Esophagus squamous epithelium (tissue), 5 donors: ENCODE results near the gene CARD14. TPM values are rescaled to one million over a fixed set of nuclear protein-coding genes. Genes with fewer than 3 reads are reported as not detected.

ENCODE experiments used
- DNase-seq: peaks from one replicate; lab custom pipeline; 2025; lab: John Stamatoyannopoulos, UW
- H3K27ac ChIP-seq, 4 donors: fragments of 200-600 bp; sonication (generic); one replicate each; pipeline ENCODE4 v1.5.1; 2016 to 2019; ENCODE audit warnings: mild to moderate bottlenecking in 1 of 4
- H3K27me3 ChIP-seq, 4 donors: fragments of 200-600 bp; sonication (generic); 1 replicate in 3 of 4; 2 replicates in 1 of 4; pipeline versions ENCODE4 v1.5.1 to v1.6.0; 2017 to 2021; ENCODE audit warnings: antibody characterized with exemption in 1 of 4
- H3K36me3 ChIP-seq, 3 donors: fragments of 200-600 bp; sonication (generic); one replicate each; pipeline ENCODE4 v1.5.1; 2016 to 2019
- H3K4me1 ChIP-seq, 3 donors: fragments of 200-600 bp; sonication (generic); one replicate each; pipeline ENCODE4 v1.5.1; 2017 to 2019
- H3K4me3 ChIP-seq, 4 donors: fragments of 200-600 bp; sonication (generic); 1 replicate in 3 of 4; 2 replicates in 1 of 4; pipeline ENCODE4 v1.5.1; 2016 to 2019; ENCODE audit warnings: mild to moderate bottlenecking in 2 of 4, moderate library complexity in 1 of 4
- H3K9me3 ChIP-seq, 3 donors: fragments of 200-600 bp; sonication (generic); one replicate each; pipeline ENCODE4 v1.5.1; 2016 to 2019
- POLR2A ChIP-seq, 4 donors: fragments of 450-650 bp; IDR thresholded peaks; one replicate each; pipeline ENCODE4 v1.6.1; 2017; ENCODE audit warnings: antibody characterized with exemption in 4 of 4, mild to moderate bottlenecking in 4 of 4, moderate library complexity in 3 of 4
- WGBS, 2 donors: methylation state at CpG; one replicate each; pipeline ENCODE4 v1.1.5; 2018; 5-methylcytosine and 5-hydroxymethylcytosine counted together
- intact Hi-C: fragments of 100-400 bp; cut with DNase I; formaldehyde crosslinking; loops from one replicate; pipeline ENCODE4 v1.15.0; 2022
- total RNA-seq, 4 donors: library from RNA; depleted of rRNA; stranded (reverse); fragments of >200 nt; gene quantifications; one replicate each; pipeline ENCODE4 v1.1.0, GENCODE V29; 2016
- TF ChIP-seq, protein P1 (sequence below), 6 experiments: fragments of 450-650 bp in 4 of 6; fragments of 200-600 bp in 2 of 6; sonication (generic) in 2 of 6; IDR thresholded peaks; one replicate each; pipeline ENCODE4 v1.5.1; 2016 to 2019; ENCODE audit warnings: antibody characterized with exemption in 6 of 6, mild to moderate bottlenecking in 4 of 6, moderate library complexity in 4 of 6
- donor health status: DM: yes; HTN: yes; CAD: no.

The CARD14 gene
- total RNA-seq, 4 donors from 2014 or later: 13.0 to 54.3 (median 27.6) TPM

DNA sequence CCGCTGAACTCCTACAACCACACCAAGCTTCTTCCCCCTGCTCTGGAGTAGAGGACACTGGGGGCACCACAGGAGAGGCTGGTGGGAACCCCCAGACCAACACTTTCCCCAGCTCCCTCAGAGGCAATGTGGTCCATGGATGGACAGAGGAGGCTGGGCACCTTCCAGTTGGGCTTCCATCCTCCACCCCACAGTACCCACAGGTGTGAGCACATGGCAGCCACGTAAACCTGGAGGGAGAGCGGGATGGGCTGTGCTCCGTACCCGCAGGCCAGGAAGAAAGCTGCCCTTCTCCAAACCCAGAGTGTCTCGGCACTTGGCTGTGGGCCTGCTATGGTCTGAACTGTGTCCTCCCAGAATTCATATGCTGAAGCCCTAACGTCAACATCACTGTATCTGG, 48.6 kb downstream of the CARD14 start:
- intact Hi-C loops: no loop called here
- DNase-seq: no peak
- TF ChIP-seq, protein P1, sequence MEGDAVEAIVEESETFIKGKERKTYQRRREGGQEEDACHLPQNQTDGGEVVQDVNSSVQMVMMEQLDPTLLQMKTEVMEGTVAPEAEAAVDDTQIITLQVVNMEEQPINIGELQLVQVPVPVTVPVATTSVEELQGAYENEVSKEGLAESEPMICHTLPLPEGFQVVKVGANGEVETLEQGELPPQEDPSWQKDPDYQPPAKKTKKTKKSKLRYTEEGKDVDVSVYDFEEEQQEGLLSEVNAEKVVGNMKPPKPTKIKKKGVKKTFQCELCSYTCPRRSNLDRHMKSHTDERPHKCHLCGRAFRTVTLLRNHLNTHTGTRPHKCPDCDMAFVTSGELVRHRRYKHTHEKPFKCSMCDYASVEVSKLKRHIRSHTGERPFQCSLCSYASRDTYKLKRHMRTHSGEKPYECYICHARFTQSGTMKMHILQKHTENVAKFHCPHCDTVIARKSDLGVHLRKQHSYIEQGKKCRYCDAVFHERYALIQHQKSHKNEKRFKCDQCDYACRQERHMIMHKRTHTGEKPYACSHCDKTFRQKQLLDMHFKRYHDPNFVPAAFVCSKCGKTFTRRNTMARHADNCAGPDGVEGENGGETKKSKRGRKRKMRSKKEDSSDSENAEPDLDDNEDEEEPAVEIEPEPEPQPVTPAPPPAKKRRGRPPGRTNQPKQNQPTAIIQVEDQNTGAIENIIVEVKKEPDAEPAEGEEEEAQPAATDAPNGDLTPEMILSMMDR (IDR thresholded peaks at IDR 0.05): no peak
- TF ChIP-seq POLR2A (IDR thresholded peaks at IDR 0.05): no peak
- no peaks in the 10 kb centered on the region for H3K9me3 ChIP-seq
- 91% methylated on average over 4 of the region's 7 CpGs; no CpG with 5 or more reads in 1 of the 2 donors for WGBS, 2 donors
- H3K36me3 ChIP-seq: peaks cover 0 to 53% (median 0%) of the 10 kb centered on the region in 3 donors
- H3K27ac ChIP-seq: no peak overlapping the region
- H3K4me1 ChIP-seq: peaks cover 10 to 53% (median 26%) of the 10 kb centered on the region in 3 donors
- no peak overlapping the region for H3K4me3 ChIP-seq
- no peaks in the 10 kb centered on the region for H3K27me3 ChIP-seq

DNA sequence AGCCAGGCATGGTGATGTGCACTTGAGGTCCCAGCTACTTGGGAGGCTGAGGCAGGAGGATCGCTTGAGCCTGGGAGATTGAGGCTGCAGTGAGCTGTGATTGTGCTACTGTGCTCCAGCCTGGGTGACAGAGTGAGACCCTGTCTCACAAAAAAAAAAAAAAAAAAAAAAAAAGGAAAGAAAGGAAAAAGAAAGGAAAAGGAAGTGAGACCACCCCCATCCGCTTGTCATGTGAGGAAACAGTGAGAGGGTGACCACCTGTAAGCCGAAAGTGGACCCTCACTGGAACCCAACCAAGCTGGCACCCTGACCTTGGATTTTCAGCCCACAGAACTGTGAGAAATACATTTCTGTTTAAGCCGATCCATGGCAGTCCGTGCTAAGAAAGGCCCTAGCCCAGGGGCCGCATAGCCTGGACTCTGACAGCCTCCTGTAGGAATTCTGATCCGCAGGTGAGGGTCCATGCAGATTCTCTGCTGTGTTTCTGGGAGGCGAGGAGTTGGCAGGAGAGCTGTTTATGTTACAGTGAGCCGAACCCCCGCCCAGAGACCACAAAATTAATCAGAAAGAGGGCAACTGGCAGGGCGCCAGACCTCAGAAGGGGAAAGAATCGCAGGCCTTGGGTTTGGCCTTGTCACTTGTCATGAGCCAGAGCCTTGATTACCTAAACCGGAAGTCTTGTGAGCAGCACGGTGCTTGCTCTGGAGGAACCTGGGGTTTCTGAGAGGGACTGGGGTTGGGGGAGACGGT, 49.4 kb downstream of the CARD14 start:
- intact Hi-C loops: no loop called here
- peaks cover 10 to 54% (median 26%) of the 10 kb centered on the region in 3 donors for H3K4me1 ChIP-seq
- no peaks in the 10 kb centered on the region for H3K27me3 ChIP-seq
- H3K36me3 ChIP-seq: peaks cover 0 to 46% (median 0%) of the 10 kb centered on the region in 3 donors
- 43 to 45% methylated on average over 9 to 11 of the region's 15 CpGs for whole genome bisulfite sequencing, 2 donors
- peak overlapping the region; percentile 77 to 99 (median 90) for H3K4me3 ChIP-seq
- DNase-seq: peak; percentile 27
- H3K27ac ChIP-seq: peak overlapping the region; percentile 81 to 91 (median 86)
- H3K9me3 ChIP-seq: no peaks in the 10 kb centered on the region
- TF ChIP-seq, protein P1 (IDR thresholded peaks at IDR 0.05): no peak
- peak in 1 of 4 donors; percentile 19 for TF ChIP-seq POLR2A (IDR thresholded peaks at IDR 0.05)

DNA sequence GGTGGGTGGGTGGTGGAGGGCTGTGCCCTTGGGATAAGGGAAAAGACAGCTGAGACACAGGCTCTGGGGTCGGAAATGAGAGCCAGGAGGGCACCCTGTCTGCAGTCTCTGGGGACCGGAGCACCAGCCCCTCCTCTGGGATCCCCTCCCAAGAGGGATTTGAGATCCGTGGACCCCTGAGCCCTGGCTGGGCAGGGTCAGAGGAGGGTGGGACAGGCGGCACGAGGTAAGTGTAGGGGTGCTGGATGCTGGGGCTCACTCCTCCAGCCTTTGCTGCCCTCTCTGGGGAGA, 49.9 kb downstream of the CARD14 start:
- TF ChIP-seq, protein P1 (IDR thresholded peaks at IDR 0.05): no peak
- no peak for TF ChIP-seq POLR2A (IDR thresholded peaks at IDR 0.05)
- Histone ChIP-seq H3K4me3 (peak overlapping the region; percentile 77 to 99 (median 90)), H3K36me3 (peaks cover 0 to 41% (median 0%) of the 10 kb centered on the region in 3 donors), H3K27ac (peak overlapping the region; percentile 81 to 91 (median 86)), H3K4me1 (peaks cover 10 to 54% (median 26%) of the 10 kb centered on the region in 3 donors), H3K9me3 (no peaks in the 10 kb centered on the region), H3K27me3 (no peaks in the 10 kb centered on the region)
- DNase-seq: no peak
- WGBS, 2 donors: 0% methylated on average over 2 to 5 of the region's 5 CpGs
- intact Hi-C loops: no loop called here

DNA sequence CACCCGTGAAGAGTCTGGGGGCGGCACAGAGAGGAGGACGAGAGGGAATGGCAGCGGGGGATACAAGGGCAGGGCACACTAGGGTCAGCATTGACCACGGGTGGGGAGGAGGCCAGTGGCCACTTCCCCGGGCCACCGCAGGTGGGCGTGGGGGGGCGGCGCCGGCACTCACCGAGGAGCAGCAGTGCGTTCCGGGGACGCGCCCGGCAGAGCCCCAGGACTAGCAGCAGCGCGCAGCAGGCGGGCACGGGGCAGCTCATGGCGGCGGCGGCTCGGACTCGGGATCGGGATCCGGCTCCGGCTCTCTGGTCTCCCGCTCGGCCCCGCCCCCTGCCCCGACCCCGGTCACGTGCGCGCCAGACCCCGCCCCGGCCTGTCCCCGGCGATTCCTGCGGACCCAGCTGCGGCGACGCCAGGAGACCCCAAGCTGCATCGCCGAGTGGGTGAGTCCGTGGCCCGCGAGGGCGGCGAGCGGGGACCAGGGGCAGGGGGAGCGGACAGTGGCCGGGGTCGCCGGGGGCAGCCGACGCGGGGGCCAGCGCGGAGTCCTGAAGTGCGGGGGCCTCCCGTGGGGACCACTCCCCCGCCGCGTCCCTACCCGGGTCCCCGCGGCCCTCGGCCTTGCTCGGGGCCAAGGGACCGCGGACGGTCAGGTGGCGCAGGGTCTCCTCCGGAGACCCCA, 50.4 kb downstream of the CARD14 start, which contains the start of the genes SGSH and SLC26A11:
Gene SGSH (minus strand): TSS at position 280 of the 682 bp plus-strand sequence. CDS start 20 bp downstream, at position 260.
Gene SLC26A11 (plus strand): TSS at position 374 of the 682 bp plus-strand sequence. CDS start 1,134 bp downstream, outside the sequence.
- Histone ChIP-seq H3K27ac (peak within 1 kb of the TSS; percentile 81 to 91 (median 86)), H3K4me3 (peak within 1 kb of the TSS; percentile 77 to 99 (median 90)), H3K9me3 (no peaks in the 10 kb centered on the region), H3K4me1 (peaks cover 10 to 54% (median 26%) of the 10 kb centered on the region in 3 donors), H3K36me3 (peaks cover 0 to 36% (median 0%) of the 10 kb centered on the region in 3 donors), H3K27me3 (no peaks in the 10 kb centered on the region)
- no peak for DNase-seq
- TF ChIP-seq POLR2A (IDR thresholded peaks at IDR 0.05): peak in 1 of 4 donors; percentile 62
- TF ChIP-seq, protein P1 (IDR thresholded peaks at IDR 0.05): no peak
- 0% methylated on average over 2 of the region's 77 CpGs; no CpG with 5 or more reads in 1 of the 2 donors for WGBS, 2 donors
- intact Hi-C loops: no loop called here
